Activated CD4-positive, alpha-beta T cell treated with anti-CD3 and anti-CD28 coated beads for 1 hour (primary cell): ENCODE results near the gene GOLIM4.

ENCODE experiments used
- DNase-seq: peaks from one replicate; pipeline ENCODE4 v3.0.0-alpha.2; 2020

The GOLIM4 gene

GRCh38 chr3:167978071-167978470, 117.7 kb downstream of the GOLIM4 start:
- DNase-seq = no peak

- no peak for DNase-seq
These were observed 119.0 kb downstream of the GOLIM4 start for GRCh38 chr3:167976516-167977361.

- DNase-seq = no peak
These were observed 121.8 kb downstream of the GOLIM4 start for GRCh38 chr3:167973901-167974300.

- no peak for DNase-seq
These were observed 122.7 kb downstream of the GOLIM4 start for GRCh38 chr3:167973046-167973445.

GRCh38 chr3:167972502-167972901, 123.2 kb downstream of the GOLIM4 start:
- no peak for DNase-seq

- DNase-seq = no peak
These were observed 126.2 kb downstream of the GOLIM4 start for GRCh38 chr3:167969548-167969947.

GRCh38 chr3:167967257-167968036, 128.3 kb downstream of the GOLIM4 start:
- no peak for DNase-seq
